PC-3 (cell line): Measurements from ENCODE around the gene REEP1. TPM values are rescaled to one million over a fixed set of nuclear protein-coding genes. Genes with fewer than 3 reads are reported as not detected.

Source experiments
- ATAC-seq: fragments of 200-7000 bp; cut with Tn5 transposase; 2 replicates; pipeline ENCODE4 v1.9.1; 2020; ENCODE audit warnings: mild to moderate bottlenecking, moderate library complexity
- BruUV-seq: library from RNA; stranded (reverse); fragments of 400-500 nt; replicated peaks from 2 replicates; lab custom pipeline; 2021; lab: Mats Ljungman, UMichigan
- CTCF ChIA-PET: fragments of 300-600 bp; sonication (Branson Sonifier 250); formaldehyde crosslinking; loops from one replicate; lab custom pipeline; 2022; ENCODE audit warnings: antibody characterized with exemption; lab: Charles Lee
- POLR2A ChIA-PET: fragments of 300-600 bp; sonication (Branson Sonifier 250); formaldehyde crosslinking; loops from one replicate; lab custom pipeline; 2022; ENCODE audit warnings: antibody characterized with exemption; ENCODE audit not compliant: unreplicated experiment; lab: Charles Lee
- DNase-seq: peaks from one replicate; pipeline ENCODE4 v3.0.0-alpha.2; 2015
- H2AFZ ChIP-seq: fragments of 300-600 bp; sonication (generic); 2 replicates; pipeline ENCODE4 v1.6.0; 2016; ENCODE audit warnings: antibody characterized with exemption, low read length
- H3F3A ChIP-seq: fragments of 300-600 bp; sonication (generic); one replicate; pipeline ENCODE4 v1.6.0; 2017; ENCODE audit warnings: antibody characterized with exemption, low read length, control low read depth, mild to moderate bottlenecking; ENCODE audit not compliant: unreplicated experiment
- H3K27ac ChIP-seq: fragments of 300-600 bp; sonication (generic); 2 replicates; pipeline ENCODE4 v1.5.1; 2016; ENCODE audit warnings: mild to moderate bottlenecking, low read length
- H3K27me3 ChIP-seq: fragments of 300-600 bp; sonication (generic); 2 replicates; pipeline ENCODE4 v1.6.1; 2016; ENCODE audit warnings: low read length, mixed read lengths
- H3K36me3 ChIP-seq: fragments of 300-600 bp; sonication (generic); 2 replicates; pipeline ENCODE4 v1.6.1; 2016; ENCODE audit warnings: low read depth, mixed run types, low read length, mixed read lengths
- H3K4me1 ChIP-seq: fragments of 300-600 bp; sonication (generic); 2 replicates; pipeline ENCODE4 v1.5.1; 2016; ENCODE audit warnings: low read length; ENCODE audit not compliant: insufficient read depth
- H3K4me2 ChIP-seq: fragments of 300-600 bp; sonication (generic); 2 replicates; pipeline ENCODE4 v1.6.0; 2016; ENCODE audit warnings: low read length
- H3K4me3 ChIP-seq: fragments of 300-600 bp; sonication (generic); 2 replicates; pipeline ENCODE4 v1.5.1; 2016; ENCODE audit warnings: mild to moderate bottlenecking, low read length, mixed read lengths
- H3K79me2 ChIP-seq: fragments of 300-600 bp; sonication (generic); 2 replicates; pipeline ENCODE4 v1.6.1; 2017; ENCODE audit warnings: low read length, mixed read lengths
- H3K9ac ChIP-seq: fragments of 300-600 bp; sonication (generic); 2 replicates; pipeline ENCODE4 v1.6.0; 2016; ENCODE audit warnings: mild to moderate bottlenecking, low read length
- H3K9me2 ChIP-seq: fragments of 300-600 bp; sonication (generic); replicated peaks from 2 replicates; pipeline ENCODE4 v1.6.1; 2016; ENCODE audit warnings: mixed run types, low read length, mixed read lengths
- H3K9me3 ChIP-seq: fragments of 300-600 bp; sonication (generic); 2 replicates; pipeline ENCODE4 v1.6.1; 2016; ENCODE audit warnings: low read length, mixed read lengths
- H4K20me1 ChIP-seq: fragments of 300-600 bp; sonication (generic); 2 replicates; pipeline ENCODE4 v1.6.1; 2016; ENCODE audit warnings: low read length, mixed read lengths
- CTCF ChIP-seq: fragments of 300-600 bp; sonication (generic); conservative IDR thresholded peaks from 2 replicates; pipeline ENCODE4 v1.5.1; 2017; ENCODE audit warnings: antibody characterized with exemption, low read depth, mild to moderate bottlenecking, low read length
- EZH2 ChIP-seq: fragments of 300-600 bp; sonication (generic); IDR thresholded peaks from one replicate; pipeline ENCODE4 v1.6.1; 2017; ENCODE audit warnings: antibody characterized with exemption, mild to moderate bottlenecking, low read length; ENCODE audit not compliant: unreplicated experiment
- EZH2phosphoT487 ChIP-seq: fragments of 300-600 bp; sonication (generic); IDR thresholded peaks from 2 replicates; pipeline ENCODE4 v1.6.1; 2018; ENCODE audit warnings: mild to moderate bottlenecking, antibody characterized with exemption, low read length, borderline replicate concordance
- intact Hi-C: fragments of 100-400 bp; cut with micrococcal nuclease; formaldehyde crosslinking; loops from 2 replicates; pipeline ENCODE4 v1.9.0; 2023
- total RNA-seq: library from RNA; depleted of rRNA; stranded (reverse); fragments of >200 nt; gene quantifications from 2 replicates; pipeline ENCODE4 v1.2.3, GENCODE V29; 2014

The REEP1 gene
- total RNA-seq, 1 experiment from 2014 or later, result not detected

- ChIA-PET CTCF (no interaction called here), POLR2A (no interaction called here)
- intact Hi-C loops, result no loop called here
- H3K9me3 ChIP-seq, result peaks cover 8% of the 10 kb centered on the region; the same call in 1 of the 2 replicates
- H3K4me3 ChIP-seq, result no peak overlapping the region
- no peak overlapping the region for H2AFZ ChIP-seq
- no TSS peak for BruUV-seq
- no peak overlapping the region for H3K27ac ChIP-seq
- no peak for ATAC-seq
- H3K36me3 ChIP-seq, result no peaks in the 10 kb centered on the region
- no peaks in the 10 kb centered on the region for H3K79me2 ChIP-seq
- H3K27me3 ChIP-seq, result peaks cover 66% of the 10 kb centered on the region
- no peak for TF ChIP-seq EZH2phosphoT487
- TF ChIP-seq CTCF, result no peak
- no peak for TF ChIP-seq EZH2
- H3K4me1 ChIP-seq, result no peaks in the 10 kb centered on the region
- no peak overlapping the region for H3K4me2 ChIP-seq
- no peak overlapping the region for H3K9ac ChIP-seq
- DNase-seq, result no peak
- no peaks in the 10 kb centered on the region for H3K9me2 ChIP-seq
- no peaks in the 10 kb centered on the region for H3F3A ChIP-seq
- H4K20me1 ChIP-seq, result no peaks in the 10 kb centered on the region
Measured at GRCh38 chr2:86342488-86342887, 5.1 kb upstream of the REEP1 start.

- POLR2A ChIA-PET, result no interaction called here
- DNase-seq, result no peak
Measured at GRCh38 chr2:86341470-86341869, 4.0 kb upstream of the REEP1 start.

More at GRCh38 chr2:86341470-86341869, 4.0 kb upstream of the REEP1 start:
- peaks cover 65% of the 10 kb centered on the region for H3K27me3 ChIP-seq
- no peak for ATAC-seq
- no peak overlapping the region for H3K4me2 ChIP-seq
- TF ChIP-seq CTCF (no peak), EZH2phosphoT487 (no peak), EZH2 (no peak)
- no peaks in the 10 kb centered on the region for H4K20me1 ChIP-seq
- H2AFZ ChIP-seq, result no peak overlapping the region
- H3K9me3 ChIP-seq, result peaks cover 8% of the 10 kb centered on the region; the same call in 1 of the 2 replicates
- H3K27ac ChIP-seq, result no peak overlapping the region
- H3K9me2 ChIP-seq, result no peaks in the 10 kb centered on the region
- intact Hi-C loops, result no loop called here
- no peaks in the 10 kb centered on the region for H3F3A ChIP-seq
- no peak overlapping the region for H3K4me3 ChIP-seq
- H3K79me2 ChIP-seq, result no peaks in the 10 kb centered on the region
- no peak overlapping the region for H3K9ac ChIP-seq
- H3K4me1 ChIP-seq, result 0 out of 2 replicates have a peak, but pooled peaks cover 3% of the 10 kb centered on the region
- CTCF ChIA-PET, result no interaction called here
- no peaks in the 10 kb centered on the region for H3K36me3 ChIP-seq
- no TSS peak for BruUV-seq
